GM12874 (cell line): ENCODE results near the gene SETD4.

Experiments used
- TF ChIP-seq, protein P1 (sequence below): IDR thresholded peaks from 2 replicates; pipeline ENCODE4 v1.5.1; 2011; ENCODE audit warnings: low read depth, mild to moderate bottlenecking, control low read depth, low read length, moderate library complexity; ENCODE audit not compliant: insufficient read depth

The SETD4 gene

GRCh38 chr21:36060159-36060921 is at the start of gene SETD4:
SETD4 (minus strand) TSS chr21:36060526; CDS start chr21:36058888, 1,638 bp downstream.
- TF ChIP-seq, protein P1, sequence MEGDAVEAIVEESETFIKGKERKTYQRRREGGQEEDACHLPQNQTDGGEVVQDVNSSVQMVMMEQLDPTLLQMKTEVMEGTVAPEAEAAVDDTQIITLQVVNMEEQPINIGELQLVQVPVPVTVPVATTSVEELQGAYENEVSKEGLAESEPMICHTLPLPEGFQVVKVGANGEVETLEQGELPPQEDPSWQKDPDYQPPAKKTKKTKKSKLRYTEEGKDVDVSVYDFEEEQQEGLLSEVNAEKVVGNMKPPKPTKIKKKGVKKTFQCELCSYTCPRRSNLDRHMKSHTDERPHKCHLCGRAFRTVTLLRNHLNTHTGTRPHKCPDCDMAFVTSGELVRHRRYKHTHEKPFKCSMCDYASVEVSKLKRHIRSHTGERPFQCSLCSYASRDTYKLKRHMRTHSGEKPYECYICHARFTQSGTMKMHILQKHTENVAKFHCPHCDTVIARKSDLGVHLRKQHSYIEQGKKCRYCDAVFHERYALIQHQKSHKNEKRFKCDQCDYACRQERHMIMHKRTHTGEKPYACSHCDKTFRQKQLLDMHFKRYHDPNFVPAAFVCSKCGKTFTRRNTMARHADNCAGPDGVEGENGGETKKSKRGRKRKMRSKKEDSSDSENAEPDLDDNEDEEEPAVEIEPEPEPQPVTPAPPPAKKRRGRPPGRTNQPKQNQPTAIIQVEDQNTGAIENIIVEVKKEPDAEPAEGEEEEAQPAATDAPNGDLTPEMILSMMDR: no peak

GRCh38 chr21:36109868-36110267 is 49.5 kb upstream of the SETD4 start:
- TF ChIP-seq, protein P1: no peak

GRCh38 chr21:36105327-36105842 is 45.1 kb upstream of the SETD4 start:
- TF ChIP-seq, protein P1: no peak

- TF ChIP-seq, protein P1: peak; percentile 68
Measured at GRCh38 chr21:36104317-36105300, 44.3 kb upstream of the SETD4 start.

- TF ChIP-seq, protein P1: no peak
Measured at GRCh38 chr21:36103434-36103833, 43.1 kb upstream of the SETD4 start.

DNA sequence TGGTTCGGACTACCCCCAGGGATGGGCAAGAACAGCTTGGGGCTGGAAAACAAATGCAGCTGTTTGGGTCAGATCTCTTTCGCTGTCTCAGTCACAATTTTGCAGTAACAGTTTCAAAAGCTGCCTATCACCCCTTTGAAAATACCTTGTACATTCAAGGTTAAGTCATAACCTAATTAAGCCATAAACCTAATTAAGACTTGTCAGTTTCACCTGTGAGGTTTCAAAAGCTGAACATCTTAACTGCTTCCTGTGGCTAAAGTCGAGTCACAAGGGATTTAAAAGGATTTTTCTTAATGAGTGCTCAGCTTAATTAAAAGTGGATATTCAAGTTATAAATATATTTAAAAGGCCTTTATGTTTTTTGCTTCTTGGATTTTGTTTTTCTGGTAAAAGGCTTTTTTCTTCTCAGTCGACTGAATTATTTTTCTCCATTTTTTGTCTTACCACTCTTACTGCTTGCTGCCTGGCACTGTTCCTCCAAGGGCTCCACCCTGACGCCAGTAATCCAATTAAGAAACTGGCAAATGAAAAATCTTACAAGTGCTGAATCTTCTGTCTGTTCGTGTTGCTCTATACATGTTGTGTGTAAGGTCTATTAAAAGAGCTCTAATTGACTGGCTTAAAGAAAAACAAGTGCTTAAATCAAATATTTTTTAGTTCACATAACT is 40.8 kb upstream of the SETD4 start:
- TF ChIP-seq, protein P1: no peak
